ENCODE data around the gene MUCL1. TPM values are rescaled to one million over a fixed set of nuclear protein-coding genes. Genes with fewer than 3 reads are reported as not detected.
A peak's percentile ranks its signal among the peaks of the same experiment; 100 is the strongest.
"Not testable (repeated sequence)": the region's sequence is repeated elsewhere in the genome, so short reads cannot be mapped to it uniquely, and the experiment has no call there.

Gene MUCL1
- total RNA-seq, 5 donors from 2014 or later (not counting 1 experiment from before 2014, with no cell fraction given), result not detected

DNA sequence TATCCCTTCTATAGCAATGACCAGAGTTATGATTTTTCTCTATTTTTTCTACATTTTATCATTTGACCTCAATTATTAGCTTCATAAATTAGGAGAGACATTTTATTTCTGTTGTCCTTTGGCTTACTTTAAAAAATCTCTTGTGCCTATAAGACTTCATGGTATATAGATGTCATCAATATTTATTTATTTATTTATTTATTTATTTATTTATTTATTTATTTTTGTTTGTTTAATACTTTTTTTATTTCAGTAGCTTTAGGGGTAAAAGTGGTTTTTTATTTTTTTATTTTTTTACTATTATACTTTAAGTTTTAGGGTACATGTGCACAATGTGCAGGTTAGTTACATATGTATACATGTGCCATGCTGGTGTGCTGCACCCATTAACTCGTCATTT lies 28.3 kb downstream of the MUCL1 start:
- H3K27me3 Mint-ChIP-seq; H3K4me3 ChIP-seq (ENCODE audit: control insufficient read depth in 1 of 2, extremely low read depth in 1 of 2, low read length in 1 of 2); DNase-seq; H3K36me3 Mint-ChIP-seq; H3K4me3 Mint-ChIP-seq; H3K4me1 ChIP-seq (ENCODE audit: control insufficient read depth in 1 of 2, extremely low read depth in 1 of 2, insufficient read depth in 2 of 2, low read length in 2 of 2); CTCF ChIA-PET; ATAC-seq (replicated peaks in 1 of 4); H3K27ac ChIP-seq (ENCODE audit: low read length); H3K27me3 ChIP-seq (replicated peaks in 1 of 2; ENCODE audit: control insufficient read depth in 2 of 2, extremely low read depth in 1 of 2, insufficient read depth in 2 of 2, low read length in 1 of 2); H3K9me3 ChIP-seq; H3K27ac Mint-ChIP-seq; H3K4me1 Mint-ChIP-seq; H3K36me3 ChIP-seq (ENCODE audit: control insufficient read depth in 2 of 2, extremely low read depth in 1 of 2, insufficient read depth in 1 of 2, low read length in 1 of 2); H3K9me3 Mint-ChIP-seq: not testable (repeated sequence)
- no CpG with 5 or more reads among the region's 1 CpG for WGBS (ENCODE audit: insufficient coverage)
- POLR2A ChIA-PET, result interaction anchor here in 1 of 2 donors (0.5 kb wide), 1 partner anchor 31 kb away, joined by 8 read pairs; no protein-coding TSS in a partner anchor

GRCh38 chr12:54888428-54888827 lies 34.1 kb downstream of the MUCL1 start:
- H3K27ac ChIP-seq (ENCODE audit: low read length); CTCF ChIA-PET; H3K36me3 ChIP-seq (ENCODE audit: control insufficient read depth in 2 of 2, extremely low read depth in 1 of 2, insufficient read depth in 1 of 2, low read length in 1 of 2); H3K36me3 Mint-ChIP-seq; DNase-seq; POLR2A ChIA-PET; H3K9me3 Mint-ChIP-seq; ATAC-seq (replicated peaks in 1 of 4); H3K4me3 ChIP-seq (ENCODE audit: control insufficient read depth in 1 of 2, extremely low read depth in 1 of 2, low read length in 1 of 2); H3K27me3 Mint-ChIP-seq; H3K27ac Mint-ChIP-seq; H3K9me3 ChIP-seq; H3K4me1 ChIP-seq (ENCODE audit: control insufficient read depth in 1 of 2, extremely low read depth in 1 of 2, insufficient read depth in 2 of 2, low read length in 2 of 2); H3K27me3 ChIP-seq (replicated peaks in 1 of 2; ENCODE audit: control insufficient read depth in 2 of 2, extremely low read depth in 1 of 2, insufficient read depth in 2 of 2, low read length in 1 of 2): not testable (repeated sequence)
- 82% methylated on average over 10 of the region's 11 CpGs for WGBS (ENCODE audit: insufficient coverage)
- H3K4me1 Mint-ChIP-seq, result peaks cover 0 to 13% (median 3%) of the 10 kb centered on the region in 3 donors
- peak overlapping the region in 1 of 3 donors; percentile 38 for H3K4me3 Mint-ChIP-seq

- Mint-ChIP-seq H3K27ac (no peak overlapping the region), H3K27me3 (peaks cover 0 to 8% of the 10 kb centered on the region in 2 donors), H3K4me3 (no peak overlapping the region), H3K9me3 (no peaks in the 10 kb centered on the region), H3K36me3 (no peaks in the 10 kb centered on the region), H3K4me1 (peaks cover 0 to 13% (median 3%) of the 10 kb centered on the region in 3 donors)
- Histone ChIP-seq H3K4me1 (ENCODE audit: control insufficient read depth in 1 of 2, extremely low read depth in 1 of 2, insufficient read depth in 2 of 2, low read length in 2 of 2) (no peaks in the 10 kb centered on the region), H3K27ac (ENCODE audit: low read length) (no peak overlapping the region), H3K27me3 (replicated peaks in 1 of 2; ENCODE audit: control insufficient read depth in 2 of 2, extremely low read depth in 1 of 2, insufficient read depth in 2 of 2, low read length in 1 of 2) (peaks cover 0 to 5% of the 10 kb centered on the region in 2 experiments), H3K9me3 (no peaks in the 10 kb centered on the region), H3K36me3 (ENCODE audit: control insufficient read depth in 2 of 2, extremely low read depth in 1 of 2, insufficient read depth in 1 of 2, low read length in 1 of 2) (no peaks in the 10 kb centered on the region), H3K4me3 (ENCODE audit: control insufficient read depth in 1 of 2, extremely low read depth in 1 of 2, low read length in 1 of 2) (no peak overlapping the region)
- ChIA-PET POLR2A (no interaction called here), CTCF (no interaction called here)
- no peak for DNase-seq
- WGBS (ENCODE audit: insufficient coverage), result 100% methylated on average over 1 of the region's 3 CpGs
- ATAC-seq (replicated peaks in 1 of 4), result no peak
These were observed 36.0 kb downstream of the MUCL1 start for GRCh38 chr12:54890339-54890738.

GRCh38 chr12:54891717-54892478 lies 37.6 kb downstream of the MUCL1 start:
- DNase-seq (no peak), ATAC-seq (replicated peaks in 1 of 4) (no peak)
- Histone ChIP-seq H3K9me3 (no peaks in the 10 kb centered on the region), H3K27ac (ENCODE audit: low read length) (no peak overlapping the region), H3K4me1 (ENCODE audit: control insufficient read depth in 1 of 2, extremely low read depth in 1 of 2, insufficient read depth in 2 of 2, low read length in 2 of 2) (no peaks in the 10 kb centered on the region), H3K4me3 (ENCODE audit: control insufficient read depth in 1 of 2, extremely low read depth in 1 of 2, low read length in 1 of 2) (no peak overlapping the region), H3K36me3 (ENCODE audit: control insufficient read depth in 2 of 2, extremely low read depth in 1 of 2, insufficient read depth in 1 of 2, low read length in 1 of 2) (no peaks in the 10 kb centered on the region), H3K27me3 (replicated peaks in 1 of 2; ENCODE audit: control insufficient read depth in 2 of 2, extremely low read depth in 1 of 2, insufficient read depth in 2 of 2, low read length in 1 of 2) (peaks cover 0 to 5% of the 10 kb centered on the region in 2 experiments)
- no peaks in the 10 kb centered on the region for H3K9me3 Mint-ChIP-seq
- ChIA-PET POLR2A (no interaction called here), CTCF (no interaction called here)
- H3K4me3 Mint-ChIP-seq, result no peak overlapping the region
- no peaks in the 10 kb centered on the region for H3K36me3 Mint-ChIP-seq
- peaks cover 0 to 13% (median 3%) of the 10 kb centered on the region in 3 donors for H3K4me1 Mint-ChIP-seq
- H3K27me3 Mint-ChIP-seq, result peaks cover 0 to 8% of the 10 kb centered on the region in 2 donors
- H3K27ac Mint-ChIP-seq, result no peak overlapping the region
- WGBS (ENCODE audit: insufficient coverage), result 94% methylated on average over 3 of the region's 3 CpGs

Other genes starting within 250 kb of the MUCL1 start
- gene LACRT, start 219.6 kb upstream of the MUCL1 start, total RNA-seq, result not detected
- not detected for gene DCD, start 206.2 kb upstream of the MUCL1 start, total RNA-seq
- gene TESPA1, start 130.2 kb downstream of the MUCL1 start, total RNA-seq, result 100 to 1,000 TPM; 141 to 215 (median 170) TPM
- under 1 TPM in 1 of 5 donors, not detected in 4; 0.06 TPM for gene NEUROD4, start 165.5 kb downstream of the MUCL1 start, total RNA-seq

Measured in T-cell (primary cell).